GM12891 (cell line): ENCODE measurements around the gene LTBP3.

Experiments
- POLR2A ChIP-seq: IDR thresholded peaks from 2 replicates; pipeline ENCODE4 v1.6.1; 2011; ENCODE audit warnings: low read depth, low read length, control low read depth
- POLR2AphosphoS5 ChIP-seq: IDR thresholded peaks from 2 replicates; pipeline ENCODE4 v1.6.1; 2011; ENCODE audit warnings: low read depth, low read length, control low read depth
- SPI1 ChIP-seq: IDR thresholded peaks from 2 replicates; pipeline ENCODE4 v1.6.1; 2011; ENCODE audit warnings: low read depth, low read length, control low read depth

GRCh38 chr11:65580031-65580692 lies 22.0 kb upstream of the LTBP3 start:
- TF ChIP-seq POLR2AphosphoS5 (no peak), POLR2A (no peak), SPI1 (no peak)
